BJ (cell line): ENCODE measurements around the gene PYGM. TPM values are rescaled to one million over a fixed set of nuclear protein-coding genes. Genes with fewer than 3 reads are reported as not detected.

Source experiments
- CTCF ChIA-PET: fragments of 350-600 bp; formaldehyde crosslinking; extraction: SDS; loops from one replicate; lab custom pipeline; 2021; ENCODE audit warnings: antibody characterized with exemption, inconsistent platforms; lab: Yijun Ruan, JAX
- POLR2A ChIA-PET: fragments of 300-600 bp; sonication (Branson Sonifier 250); formaldehyde crosslinking; extraction: SDS; loops from one replicate; lab custom pipeline; 2021; ENCODE audit warnings: antibody characterized with exemption; lab: Charles Lee
- DNase-seq: peaks from one replicate; pipeline ENCODE4 v3.0.0-alpha.2; 2011; ENCODE audit warnings: low read depth
- H3K27me3 ChIP-seq: 2 replicates; pipeline ENCODE4 v1.6.0; 2011; ENCODE audit warnings: low read length; ENCODE audit not compliant: control insufficient read depth, insufficient read depth
- H3K36me3 ChIP-seq: 2 replicates; pipeline ENCODE4 v1.5.1; 2011; ENCODE audit warnings: low read length; ENCODE audit not compliant: control insufficient read depth, insufficient read depth
- H3K4me3 ChIP-seq: 2 replicates; pipeline ENCODE4 v1.5.1; 2011; ENCODE audit warnings: low read depth, mild to moderate bottlenecking, control low read depth, low read length
- polyA plus RNA-seq: library from polyadenylated mRNA; depleted of rRNA; stranded (reverse); fragments of >200 nt; gene quantifications from 2 replicates; pipeline ENCODE4 v1.2.3, GENCODE V29; 2011
- TF ChIP-seq, protein P1 (sequence below): IDR thresholded peaks from 2 replicates; pipeline ENCODE4 v1.5.1; 2011; ENCODE audit warnings: low read depth, mild to moderate bottlenecking, control low read depth, inconsistent platforms, low read length, moderate library complexity; ENCODE audit not compliant: insufficient read depth

The PYGM gene
- polyA plus RNA-seq, 1 experiment, result 0.10 TPM

DNA sequence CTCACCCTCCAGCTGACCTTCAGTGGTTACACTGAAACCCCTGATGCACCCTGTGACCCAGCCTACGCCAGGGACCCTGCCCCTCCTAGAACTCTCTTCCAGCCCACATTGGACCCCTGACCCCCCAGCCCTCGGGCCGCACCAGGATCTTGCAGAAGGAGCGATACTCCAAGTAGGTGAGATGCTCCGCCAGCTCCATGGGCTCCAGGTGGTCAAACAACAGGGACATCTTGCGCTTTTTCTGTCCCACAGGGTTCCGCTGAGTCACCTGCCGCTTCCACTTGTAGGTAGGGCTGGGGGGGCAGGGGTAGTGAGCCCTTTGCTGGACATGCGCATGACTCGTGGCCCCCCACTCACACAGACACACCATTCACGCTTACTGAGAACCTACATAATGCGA, 19.9 kb downstream of the PYGM start:
- DNase-seq, result no peak
- ChIA-PET CTCF (interaction anchor here (1.6 to 4.7 kb wide), 2 partner anchors 13 to 51 kb away, joined by 6 to 14 read pairs; no protein-coding TSS in a partner anchor), POLR2A (no interaction called here)
- Histone ChIP-seq H3K4me3 (no peak overlapping the region), H3K27me3 (peaks cover 41% of the 10 kb centered on the region), H3K36me3 (no peaks in the 10 kb centered on the region)
- TF ChIP-seq, protein P1, sequence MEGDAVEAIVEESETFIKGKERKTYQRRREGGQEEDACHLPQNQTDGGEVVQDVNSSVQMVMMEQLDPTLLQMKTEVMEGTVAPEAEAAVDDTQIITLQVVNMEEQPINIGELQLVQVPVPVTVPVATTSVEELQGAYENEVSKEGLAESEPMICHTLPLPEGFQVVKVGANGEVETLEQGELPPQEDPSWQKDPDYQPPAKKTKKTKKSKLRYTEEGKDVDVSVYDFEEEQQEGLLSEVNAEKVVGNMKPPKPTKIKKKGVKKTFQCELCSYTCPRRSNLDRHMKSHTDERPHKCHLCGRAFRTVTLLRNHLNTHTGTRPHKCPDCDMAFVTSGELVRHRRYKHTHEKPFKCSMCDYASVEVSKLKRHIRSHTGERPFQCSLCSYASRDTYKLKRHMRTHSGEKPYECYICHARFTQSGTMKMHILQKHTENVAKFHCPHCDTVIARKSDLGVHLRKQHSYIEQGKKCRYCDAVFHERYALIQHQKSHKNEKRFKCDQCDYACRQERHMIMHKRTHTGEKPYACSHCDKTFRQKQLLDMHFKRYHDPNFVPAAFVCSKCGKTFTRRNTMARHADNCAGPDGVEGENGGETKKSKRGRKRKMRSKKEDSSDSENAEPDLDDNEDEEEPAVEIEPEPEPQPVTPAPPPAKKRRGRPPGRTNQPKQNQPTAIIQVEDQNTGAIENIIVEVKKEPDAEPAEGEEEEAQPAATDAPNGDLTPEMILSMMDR, result no peak

DNA sequence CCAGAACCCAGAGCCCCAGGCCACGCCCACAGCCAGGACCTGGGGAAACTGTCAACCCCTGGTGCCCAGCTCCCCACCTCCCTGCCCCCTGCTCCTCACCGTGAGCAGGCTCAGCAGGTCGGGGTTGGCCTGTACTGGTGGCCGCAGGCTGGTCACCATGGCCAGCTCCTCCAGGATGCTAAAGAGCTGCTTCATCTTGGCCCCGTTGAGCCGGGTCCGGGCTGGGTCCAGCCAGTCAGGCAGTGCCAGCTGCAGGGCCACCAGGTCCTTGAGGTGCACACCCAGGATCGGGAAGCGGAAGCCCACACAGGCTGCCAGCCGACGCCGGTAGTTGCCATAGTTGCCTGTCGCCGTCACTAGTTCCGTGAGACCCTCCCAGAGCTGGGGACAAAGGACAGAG, 23.1 kb downstream of the PYGM start:
- ChIA-PET POLR2A (no interaction called here), CTCF (interaction anchor here (0.8 to 1.9 kb wide), 2 partner anchors 9 to 48 kb away, joined by 3 to 5 read pairs; no protein-coding TSS in a partner anchor)
- TF ChIP-seq, protein P1, result no peak
- H3K27me3 ChIP-seq, result peaks cover 22% of the 10 kb centered on the region
- DNase-seq, result no peak
- no peak overlapping the region for H3K4me3 ChIP-seq
- no peaks in the 10 kb centered on the region for H3K36me3 ChIP-seq

DNA sequence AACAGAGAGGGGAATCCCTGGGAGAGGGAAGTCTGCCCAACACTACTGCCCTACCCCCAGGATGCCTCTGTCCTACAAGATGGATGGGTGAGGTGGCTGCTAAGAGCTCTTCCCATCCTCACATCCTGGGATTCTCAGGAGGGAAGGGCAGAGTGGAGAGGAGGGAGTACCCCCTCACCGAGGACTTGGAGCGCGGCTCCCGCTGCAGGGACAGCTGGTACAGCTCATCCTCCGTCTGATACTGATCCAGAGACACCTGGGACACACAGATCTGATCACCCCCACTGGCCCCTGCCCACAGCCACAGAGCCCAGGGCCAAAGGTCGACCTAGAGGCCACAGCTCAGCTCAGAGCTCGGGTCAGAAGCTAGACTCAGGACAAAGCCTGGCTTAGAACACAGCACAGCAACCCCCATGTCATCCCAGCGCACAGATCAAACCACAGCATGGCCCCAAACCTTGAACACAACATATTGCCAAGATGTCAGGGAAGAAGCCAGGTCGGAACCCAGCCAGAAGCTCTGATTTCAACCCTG, 24.0 kb downstream of the PYGM start:
- Histone ChIP-seq H3K27me3 (peaks cover 14% of the 10 kb centered on the region), H3K36me3 (no peaks in the 10 kb centered on the region), H3K4me3 (no peak overlapping the region)
- ChIA-PET POLR2A (no interaction called here), CTCF (interaction anchor here (0.8 to 1.9 kb wide), 3 partner anchors 9 to 47 kb away, joined by 3 to 5 read pairs (median 3); no protein-coding TSS in a partner anchor)
- no peak for DNase-seq
- TF ChIP-seq, protein P1, result no peak

DNA sequence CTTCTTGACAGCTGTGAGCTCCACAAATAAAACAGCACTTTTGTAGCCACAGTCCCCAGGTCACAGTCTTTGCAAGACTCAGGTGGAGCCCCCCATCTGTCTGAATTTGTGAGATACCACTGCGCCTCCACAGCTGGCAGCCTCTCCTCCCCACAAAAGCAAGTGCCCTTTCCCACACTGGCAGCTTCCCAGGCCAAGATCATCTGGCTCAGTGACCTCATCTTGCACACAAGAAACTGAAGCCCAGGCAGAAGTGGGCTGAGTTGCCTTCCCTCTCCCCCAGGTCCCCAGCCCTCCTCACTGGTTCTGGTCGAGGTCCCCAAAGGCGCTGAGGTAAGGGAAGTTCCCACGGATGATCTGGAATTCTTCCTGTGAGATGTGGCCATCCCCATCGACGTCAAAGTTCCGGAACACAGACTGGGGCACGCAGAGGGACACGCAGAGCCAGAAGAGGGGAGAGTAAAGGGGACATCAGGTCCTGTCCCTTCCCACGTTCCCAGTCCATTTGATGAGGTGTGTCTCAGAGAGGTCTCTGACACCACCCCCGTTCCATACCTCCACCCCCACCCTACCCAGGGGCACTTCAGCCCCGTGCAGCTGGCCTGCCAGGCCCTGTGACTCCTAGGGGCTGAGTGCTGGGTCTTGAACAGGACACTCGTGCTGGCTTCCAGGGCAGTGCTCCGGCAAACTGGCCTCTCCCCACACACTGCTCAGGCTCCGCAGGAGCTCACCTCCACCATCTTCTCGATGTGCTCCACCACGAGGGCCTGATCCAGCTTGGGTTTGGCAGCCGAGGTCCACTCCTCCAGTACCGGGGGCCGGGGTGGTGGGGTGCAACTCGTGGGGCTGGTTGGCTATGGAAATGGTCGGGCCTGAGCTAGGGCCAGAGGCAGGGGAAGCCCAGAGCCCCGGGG, 24.7 kb downstream of the PYGM start:
- POLR2A ChIA-PET, result no interaction called here
- CTCF ChIA-PET, result interaction anchor here (1.1 to 3.1 kb wide), 3 partner anchors 8 to 279 kb away, joined by 3 to 19 read pairs (median 3); partner anchors contain the start of genes ARL2 and RASGRP2
- H3K27me3 ChIP-seq, result peaks cover 14% of the 10 kb centered on the region
- no peaks in the 10 kb centered on the region for H3K36me3 ChIP-seq
- DNase-seq, result no peak
- no peak overlapping the region for H3K4me3 ChIP-seq
- TF ChIP-seq, protein P1, result no peak

DNA sequence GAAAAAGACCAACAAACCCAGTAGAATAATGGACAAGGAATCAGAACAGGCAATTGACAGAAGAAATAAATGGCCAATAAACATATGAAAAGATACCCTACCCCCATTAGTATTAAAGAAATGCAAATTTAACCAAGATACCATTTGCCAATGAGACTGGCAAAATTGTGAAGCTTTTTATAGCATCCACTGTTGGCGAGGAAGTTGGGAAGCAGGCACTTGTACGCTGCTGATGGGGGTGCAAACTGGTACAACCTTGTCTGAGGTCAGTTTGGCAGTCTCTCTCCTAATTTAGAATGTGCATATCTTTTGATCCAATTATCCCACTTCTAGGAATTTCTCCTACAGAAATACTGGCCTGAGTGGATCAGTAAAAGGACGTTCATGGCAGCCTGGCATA, 28.2 kb downstream of the PYGM start:
- Histone ChIP-seq H3K4me3 (no peak overlapping the region), H3K36me3 (no peaks in the 10 kb centered on the region), H3K27me3 (peaks cover 10% of the 10 kb centered on the region)
- TF ChIP-seq, protein P1, result no peak
- CTCF ChIA-PET, result no interaction called here
- DNase-seq, result no peak
- POLR2A ChIA-PET, result no interaction called here
